H1 (cell line): ENCODE measurements around the gene RAD9B. TPM values are rescaled to one million over a fixed set of nuclear protein-coding genes. Genes with fewer than 3 reads are reported as not detected.

Source experiments
- EGR1 ChIP-seq: IDR thresholded peaks from 2 replicates; pipeline ENCODE4 v1.6.1; 2011; ENCODE audit warnings: low read depth, low read length, borderline replicate concordance
- FOSL1 ChIP-seq: IDR thresholded peaks from 2 replicates; pipeline ENCODE4 v1.6.1; 2011; ENCODE audit warnings: mild to moderate bottlenecking, low read depth, low read length, moderate library complexity; ENCODE audit not compliant: insufficient read depth
- KDM1A ChIP-seq: fragments of 200-600, 300-600 bp; sonication (generic); IDR thresholded peaks from 2 replicates; pipeline ENCODE4 v1.7.1; 2016; ENCODE audit warnings: mild to moderate bottlenecking, low read length, borderline replicate concordance
- polyA plus RNA-seq, 7 experiments: library from polyadenylated mRNA; depleted of rRNA in 3 of 7; stranded (reverse) in 5 of 7; unstranded in 2 of 7; fragments of >200 nt in 5 of 7; fragments of 200-250 nt in 2 of 7; gene quantifications; 1 replicate in 5 of 7; 2 replicates in 1 of 7; 4 replicates in 1 of 7; pipeline versions ENCODE4 v1.2.1 to v1.2.3, GENCODE V29; 2011 to 2013; ENCODE audit warnings: missing spikeins in 2 of 7, mixed read lengths in 2 of 7
- total RNA-seq: library from RNA; stranded (reverse); fragmentation: NEBNext Ultra II Directional; extraction: Animal tissue kit (Norgen Biotek cat#: 25700); gene quantifications from 2 replicates; pipeline ENCODE4 v1.2.1, GENCODE V29; 2021

Gene RAD9B
- total and polyA plus RNA-seq, 2 of the 8 experiments (the other 6 are each of a cell fraction or from before 2014, with no cell fraction given): 0.06 TPM; not detected in 1

GRCh38 chr12:110547090-110547489 is 45.0 kb downstream of the RAD9B start (continued):
- TF ChIP-seq FOSL1: no peak
- no peak for TF ChIP-seq KDM1A
- no peak for TF ChIP-seq EGR1
- TF ChIP-seq, all 59 proteins: peak for 0
